Skeletal muscle satellite cell (primary cell): ENCODE measurements around the gene MICU2. TPM values are rescaled to one million over a fixed set of nuclear protein-coding genes. Genes with fewer than 3 reads are reported as not detected.

Experiments used
- H3K27me3 ChIP-seq: 2 replicates; pipeline ENCODE4 v1.7.0; 2013; ENCODE audit warnings: low read length; ENCODE audit not compliant: control insufficient read depth, insufficient read depth
- H3K36me3 ChIP-seq: 2 replicates; pipeline ENCODE4 v1.7.0; 2013; ENCODE audit warnings: mild to moderate bottlenecking, control low read depth, low read length; ENCODE audit not compliant: insufficient read depth
- H3K4me1 ChIP-seq: 2 replicates; pipeline ENCODE4 v1.7.0; 2013; ENCODE audit warnings: low read length; ENCODE audit not compliant: control insufficient read depth, insufficient read depth
- H3K4me2 ChIP-seq: 2 replicates; pipeline ENCODE4 v1.7.0; 2013; ENCODE audit warnings: mild to moderate bottlenecking, low read length
- H3K4me3 ChIP-seq: 2 replicates; pipeline ENCODE4 v1.7.0; 2013; ENCODE audit warnings: low read length
- H3K9ac ChIP-seq: 2 replicates; pipeline ENCODE4 v1.7.0; 2013; ENCODE audit warnings: mild to moderate bottlenecking, low read depth, low read length, moderate library complexity
- H3K9me3 ChIP-seq: replicated peaks from 2 replicates; pipeline ENCODE4 v1.7.0; 2013; ENCODE audit warnings: mild to moderate bottlenecking, control low read depth, low read length
- total RNA-seq: library from RNA; depleted of rRNA; stranded (reverse); fragments of >200 nt; gene quantifications from 2 replicates; pipeline ENCODE4 v1.2.3, GENCODE V29; 2012; rRNA removed

The MICU2 gene, protein sequence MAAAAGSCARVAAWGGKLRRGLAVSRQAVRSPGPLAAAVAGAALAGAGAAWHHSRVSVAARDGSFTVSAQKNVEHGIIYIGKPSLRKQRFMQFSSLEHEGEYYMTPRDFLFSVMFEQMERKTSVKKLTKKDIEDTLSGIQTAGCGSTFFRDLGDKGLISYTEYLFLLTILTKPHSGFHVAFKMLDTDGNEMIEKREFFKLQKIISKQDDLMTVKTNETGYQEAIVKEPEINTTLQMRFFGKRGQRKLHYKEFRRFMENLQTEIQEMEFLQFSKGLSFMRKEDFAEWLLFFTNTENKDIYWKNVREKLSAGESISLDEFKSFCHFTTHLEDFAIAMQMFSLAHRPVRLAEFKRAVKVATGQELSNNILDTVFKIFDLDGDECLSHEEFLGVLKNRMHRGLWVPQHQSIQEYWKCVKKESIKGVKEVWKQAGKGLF
- total RNA-seq: 41.6 and 42.8 TPM in 2 replicates

DNA sequence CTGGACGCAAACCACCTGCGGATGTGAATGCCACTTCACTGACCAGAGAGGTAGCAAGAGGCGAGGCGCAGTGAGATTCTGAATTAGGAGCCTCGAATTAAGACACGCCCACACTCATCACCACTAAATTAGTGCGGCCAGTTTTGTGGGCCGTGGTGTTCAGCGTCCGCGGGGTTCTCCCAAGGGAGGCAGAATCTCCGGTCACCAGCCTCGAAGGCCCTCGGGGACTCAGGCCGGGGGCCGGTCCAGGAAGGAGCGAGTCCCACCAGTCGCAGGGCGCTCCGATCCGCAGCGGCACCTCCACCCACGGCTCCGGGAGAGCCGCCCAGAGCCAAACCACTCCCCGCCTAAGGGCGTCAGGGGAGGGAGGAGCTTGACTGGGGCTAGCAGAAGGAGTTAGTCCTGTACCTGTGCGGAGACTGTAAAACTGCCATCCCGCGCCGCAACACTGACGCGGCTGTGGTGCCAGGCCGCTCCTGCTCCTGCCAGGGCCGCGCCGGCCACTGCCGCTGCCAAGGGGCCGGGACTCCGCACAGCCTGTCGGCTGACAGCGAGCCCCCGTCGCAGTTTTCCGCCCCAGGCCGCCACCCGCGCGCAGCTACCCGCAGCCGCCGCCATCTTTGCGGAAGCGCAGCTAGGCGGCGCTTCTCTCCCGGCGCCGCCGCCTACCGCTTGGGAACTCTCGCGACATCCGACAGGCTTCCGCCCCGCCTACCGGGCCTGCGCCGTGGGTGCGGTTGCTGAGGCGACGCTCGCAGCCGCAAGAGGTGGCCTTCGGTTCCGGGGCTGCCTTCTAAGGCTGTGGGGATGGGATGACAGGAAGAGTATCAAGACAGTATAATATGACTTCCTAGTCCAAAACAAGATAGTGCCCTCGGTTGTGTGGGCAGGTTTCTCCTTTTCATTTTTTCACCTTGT is at the start of gene MICU2:
MICU2 (minus strand) TSS at position 640 of the 918 bp plus-strand sequence; CDS start at position 618, 22 bp downstream.
- Histone ChIP-seq H3K36me3 (no peaks in the 10 kb centered on the region), H3K4me2 (peak within 1 kb of the TSS; percentile 89), H3K9ac (peak within 1 kb of the TSS; percentile 91), H3K9me3 (no peaks in the 10 kb centered on the region), H3K4me3 (peak within 1 kb of the TSS; percentile 86), H3K27me3 (peaks cover 13% of the 10 kb centered on the region), H3K4me1 (no peaks in the 10 kb centered on the region)

DNA sequence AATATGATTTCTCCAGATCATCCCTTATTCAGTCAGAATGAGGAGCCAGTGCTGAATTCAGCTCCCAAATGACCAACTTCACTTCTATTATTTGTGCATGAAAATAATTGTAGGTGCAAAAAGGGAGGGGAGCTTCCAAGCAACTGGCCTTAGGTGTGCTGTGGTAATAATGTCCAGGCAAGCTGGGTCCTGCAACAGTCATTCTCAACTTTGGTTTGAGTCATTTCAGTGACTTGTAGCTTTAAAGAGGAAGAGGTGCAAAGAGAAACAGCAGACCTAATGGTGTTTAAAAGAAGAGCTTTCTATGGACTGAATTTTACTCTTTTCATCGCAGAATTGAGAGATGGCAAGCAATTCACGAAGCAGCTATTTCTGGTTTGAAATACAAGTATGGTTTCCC is 37.7 kb upstream of the MICU2 start:
- no peak overlapping the region for H3K4me3 ChIP-seq
- H3K36me3 ChIP-seq: no peaks in the 10 kb centered on the region
- no peak overlapping the region for H3K4me2 ChIP-seq
- no peaks in the 10 kb centered on the region for H3K4me1 ChIP-seq
- H3K9ac ChIP-seq: no peak overlapping the region
- no peaks in the 10 kb centered on the region for H3K9me3 ChIP-seq
- peaks cover 10% of the 10 kb centered on the region for H3K27me3 ChIP-seq

DNA sequence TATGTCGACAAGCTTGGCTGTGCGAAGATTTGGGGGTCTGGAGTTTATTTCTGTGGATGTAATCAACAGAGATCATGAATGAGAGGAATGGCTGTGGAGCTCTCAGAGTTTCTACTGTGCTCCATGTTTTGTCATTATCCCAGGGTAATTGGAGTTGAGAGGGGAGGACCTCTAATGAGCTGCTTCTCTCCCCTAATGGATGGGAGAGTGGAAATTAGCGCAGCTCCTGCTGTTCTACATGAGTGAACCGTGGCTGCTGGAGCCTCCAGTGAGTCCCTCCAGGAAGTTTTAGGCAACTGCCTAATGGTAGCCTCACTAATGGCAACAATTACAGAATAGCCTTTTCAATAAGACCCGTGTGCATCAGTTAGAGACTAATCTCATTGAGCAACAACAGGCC is 35.6 kb upstream of the MICU2 start:
- H3K9me3 ChIP-seq: no peaks in the 10 kb centered on the region

DNA sequence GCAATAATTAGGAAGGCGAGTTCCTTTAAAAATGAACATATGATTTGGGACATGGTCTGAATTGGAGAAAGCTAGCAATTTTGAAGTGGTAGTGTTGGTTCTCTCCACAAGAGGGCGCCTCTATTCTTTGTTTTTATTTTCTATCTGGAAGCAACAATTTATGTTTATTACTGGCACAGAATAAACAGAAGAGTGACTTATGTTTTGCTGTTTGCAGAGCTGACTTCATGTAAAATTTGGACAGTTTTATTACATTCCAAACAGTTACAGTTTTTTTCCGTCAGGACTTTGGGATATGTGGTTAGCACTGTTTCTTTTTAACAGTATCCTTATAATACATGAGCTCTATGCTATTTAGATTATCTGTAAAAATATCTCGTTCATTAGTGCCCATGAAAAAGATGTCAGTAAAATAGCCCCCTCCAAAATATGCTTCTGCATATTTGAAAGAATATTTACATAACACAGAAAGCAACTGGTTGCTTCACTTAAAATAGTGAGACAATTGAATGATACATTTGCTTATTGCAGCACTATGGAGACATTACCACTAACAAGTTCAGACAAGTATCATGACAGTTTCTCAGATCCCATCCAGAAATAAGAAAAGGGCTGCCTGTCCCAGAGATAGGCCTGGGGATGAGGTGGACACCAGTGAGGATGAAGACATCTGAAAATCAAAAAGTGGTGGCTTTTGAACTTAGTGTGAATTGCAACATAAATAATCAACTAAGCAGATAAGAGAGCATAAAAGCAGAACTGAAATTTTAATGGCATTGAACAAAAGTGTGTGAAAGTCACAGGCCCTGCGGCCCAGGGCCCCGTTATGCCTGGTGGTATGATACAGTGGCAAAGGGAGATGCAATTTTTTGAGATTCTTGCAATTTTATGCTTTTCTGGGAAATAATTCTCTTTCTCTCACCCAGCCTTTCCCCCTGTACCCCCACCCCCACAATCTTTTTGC is 34.6 kb upstream of the MICU2 start:
- no peaks in the 10 kb centered on the region for H3K36me3 ChIP-seq
- H3K4me2 ChIP-seq: no peak overlapping the region
- peaks cover 18% of the 10 kb centered on the region for H3K27me3 ChIP-seq
- H3K4me1 ChIP-seq: no peaks in the 10 kb centered on the region
- H3K9me3 ChIP-seq: no peaks in the 10 kb centered on the region
- H3K9ac ChIP-seq: no peak overlapping the region
- no peak overlapping the region for H3K4me3 ChIP-seq

More for the DNA sequence above, 35.6 kb upstream of the MICU2 start:
- Histone ChIP-seq H3K27me3 (peaks cover 18% of the 10 kb centered on the region), H3K9ac (no peak overlapping the region), H3K4me3 (no peak overlapping the region), H3K4me2 (no peak overlapping the region), H3K36me3 (no peaks in the 10 kb centered on the region), H3K4me1 (no peaks in the 10 kb centered on the region)

DNA sequence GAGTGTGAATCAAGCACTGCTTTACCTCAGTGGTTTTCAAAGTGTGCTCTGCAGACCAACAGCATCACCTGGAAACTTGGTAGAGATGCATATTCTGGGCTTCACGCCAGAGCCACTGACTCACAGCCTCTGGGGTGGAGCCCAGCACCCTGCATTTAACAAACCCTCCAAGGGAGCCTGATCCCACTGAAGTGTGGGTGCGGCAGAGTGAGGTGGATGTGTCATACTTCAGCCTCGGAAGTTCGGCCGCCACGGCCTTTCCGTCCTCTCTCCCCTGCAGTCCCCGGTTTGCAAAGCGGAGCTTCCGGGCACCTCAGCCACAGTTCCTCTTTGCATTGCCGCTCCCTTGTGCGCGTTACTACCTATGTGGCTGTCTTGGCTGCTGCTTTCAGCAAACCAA is 33.3 kb upstream of the MICU2 start:
- Histone ChIP-seq H3K36me3 (no peaks in the 10 kb centered on the region), H3K4me3 (no peak overlapping the region), H3K27me3 (peaks cover 18% of the 10 kb centered on the region), H3K9me3 (no peaks in the 10 kb centered on the region), H3K4me1 (no peaks in the 10 kb centered on the region), H3K4me2 (no peak overlapping the region), H3K9ac (no peak overlapping the region)

DNA sequence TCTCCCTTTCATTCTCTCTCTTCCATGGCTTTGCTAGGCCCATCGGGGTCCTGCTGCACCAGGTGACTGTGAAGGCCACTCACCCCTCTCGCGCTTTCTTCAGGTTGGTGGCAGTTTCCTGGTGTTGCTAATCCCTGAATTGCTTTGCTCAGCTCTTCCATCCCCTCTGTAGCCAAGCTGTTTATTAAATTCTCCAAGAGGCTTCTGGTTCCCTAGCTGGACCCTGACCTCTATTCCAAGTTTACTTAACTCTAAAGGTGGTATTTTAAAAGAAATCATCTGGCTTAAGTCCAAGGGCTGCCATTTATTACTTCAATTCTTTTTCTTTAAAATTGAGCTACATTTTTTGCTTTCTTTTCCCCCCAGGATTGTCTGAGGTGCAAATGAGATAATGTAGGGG is 32.7 kb upstream of the MICU2 start:
- Histone ChIP-seq H3K4me3 (no peak overlapping the region), H3K9me3 (no peaks in the 10 kb centered on the region), H3K27me3 (peaks cover 18% of the 10 kb centered on the region), H3K36me3 (no peaks in the 10 kb centered on the region), H3K9ac (no peak overlapping the region), H3K4me2 (no peak overlapping the region), H3K4me1 (no peaks in the 10 kb centered on the region)

DNA sequence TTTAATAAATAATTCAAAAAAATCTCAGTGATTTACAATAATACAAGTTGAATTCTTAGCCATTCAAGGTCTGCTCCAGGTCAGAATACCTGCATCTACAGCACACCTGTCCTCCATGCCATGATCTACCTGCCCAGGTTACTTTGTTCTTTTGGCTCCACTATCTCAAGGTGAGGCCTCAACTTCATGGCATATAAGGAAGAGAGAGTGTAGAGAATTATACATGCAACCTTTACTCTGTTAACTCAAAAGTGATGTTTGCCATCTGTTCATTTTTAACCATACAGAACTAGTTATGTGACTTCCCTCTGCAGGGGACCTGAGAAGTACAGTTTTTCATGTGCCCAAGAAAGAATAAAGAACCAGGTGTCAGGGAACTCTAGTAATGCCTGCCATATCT is 28.2 kb upstream of the MICU2 start:
- H3K4me2 ChIP-seq: no peak overlapping the region
- no peaks in the 10 kb centered on the region for H3K4me1 ChIP-seq
- H3K36me3 ChIP-seq: no peaks in the 10 kb centered on the region
- peaks cover 10% of the 10 kb centered on the region for H3K27me3 ChIP-seq
- H3K4me3 ChIP-seq: no peak overlapping the region
- no peak overlapping the region for H3K9ac ChIP-seq
- no peaks in the 10 kb centered on the region for H3K9me3 ChIP-seq

DNA sequence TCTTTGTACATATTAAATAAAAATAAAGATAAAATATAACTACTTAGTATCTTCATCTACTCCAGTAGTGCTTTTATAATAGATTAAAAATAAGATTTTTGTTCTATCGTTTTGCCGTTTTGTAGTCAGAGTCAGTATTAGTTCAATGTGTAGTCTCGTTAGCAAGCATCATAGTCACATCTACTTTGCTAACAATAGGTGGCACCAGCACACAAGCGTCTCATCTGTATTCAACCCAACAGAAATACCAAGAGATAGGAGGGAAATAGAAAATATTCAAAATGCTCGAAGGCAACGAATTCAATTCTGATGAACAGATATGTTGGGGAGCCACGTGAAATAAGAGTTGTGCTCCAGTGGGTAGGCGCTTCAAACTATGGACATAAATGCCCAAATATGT is 21.4 kb upstream of the MICU2 start:
- H3K9me3 ChIP-seq: no peaks in the 10 kb centered on the region
- no peak overlapping the region for H3K4me3 ChIP-seq
- H3K27me3 ChIP-seq: peaks cover 6% of the 10 kb centered on the region
- H3K9ac ChIP-seq: no peak overlapping the region
- no peaks in the 10 kb centered on the region for H3K4me1 ChIP-seq
- no peaks in the 10 kb centered on the region for H3K36me3 ChIP-seq
- H3K4me2 ChIP-seq: no peak overlapping the region

DNA sequence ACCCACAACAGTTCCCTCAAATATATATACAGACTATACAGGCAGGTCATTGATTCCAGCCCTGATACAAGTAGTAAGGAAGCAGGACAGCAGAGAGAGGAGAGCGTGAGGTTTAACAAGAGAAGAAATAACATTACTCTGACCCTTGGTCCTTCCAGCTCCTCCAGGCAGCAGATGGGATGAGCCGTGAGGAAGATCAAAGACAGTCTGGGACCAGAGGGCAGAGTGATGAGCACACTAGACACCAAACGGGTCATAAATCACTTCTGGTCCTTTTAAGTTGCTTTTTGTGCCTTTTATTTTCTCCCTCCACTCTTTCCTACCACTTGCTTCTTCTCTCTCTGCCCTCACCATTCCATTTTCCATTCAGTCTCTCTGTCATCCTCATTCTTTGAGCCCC is 16.9 kb upstream of the MICU2 start:
- no peaks in the 10 kb centered on the region for H3K9me3 ChIP-seq
- H3K9ac ChIP-seq: no peak overlapping the region
- no peak overlapping the region for H3K4me2 ChIP-seq
- H3K36me3 ChIP-seq: no peaks in the 10 kb centered on the region
- H3K4me3 ChIP-seq: no peak overlapping the region
- H3K27me3 ChIP-seq: peaks cover 11% of the 10 kb centered on the region
- H3K4me1 ChIP-seq: peaks cover 3% of the 10 kb centered on the region

DNA sequence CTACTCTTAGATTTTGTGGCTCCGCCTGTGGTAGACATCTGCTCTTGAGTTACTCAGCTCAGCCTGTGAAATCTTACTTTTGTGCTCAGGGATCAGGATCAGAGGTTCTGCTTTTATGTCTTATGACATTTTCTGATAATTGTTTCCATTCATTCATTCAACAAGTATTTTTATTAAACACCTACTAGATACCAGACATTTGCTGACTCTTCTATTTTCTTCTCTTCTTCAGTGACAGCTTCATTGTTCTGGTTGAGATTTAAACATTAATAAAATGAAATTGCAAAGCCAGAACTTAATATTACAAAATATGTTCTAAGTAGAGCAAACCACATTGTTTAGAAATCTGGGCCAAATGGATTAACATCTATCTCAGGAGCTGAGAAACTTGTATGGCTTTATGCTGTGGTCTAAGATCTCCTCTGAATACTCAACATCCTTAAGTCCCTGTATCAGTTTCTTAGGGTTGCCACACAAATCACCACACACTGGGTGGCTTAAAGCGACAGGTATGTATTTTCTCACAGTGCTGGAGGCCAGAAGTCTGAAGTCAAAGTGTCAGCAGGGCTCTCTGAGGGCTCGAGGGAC is 15.8 kb upstream of the MICU2 start:
- Histone ChIP-seq H3K9me3 (no peaks in the 10 kb centered on the region), H3K36me3 (no peaks in the 10 kb centered on the region), H3K27me3 (peaks cover 11% of the 10 kb centered on the region), H3K4me1 (peaks cover 3% of the 10 kb centered on the region), H3K9ac (no peak overlapping the region), H3K4me2 (no peak overlapping the region), H3K4me3 (no peak overlapping the region)
